HepG2 (cell line): ENCODE results near the gene THRA. TPM values are rescaled to one million over a fixed set of nuclear protein-coding genes. Genes with fewer than 3 reads are reported as not detected.

ENCODE experiments used
- CENPX ChIP-seq: sonication (generic); formaldehyde crosslinking; IDR thresholded peaks from 2 replicates; pipeline ENCODE4 v1.9.0; 2021; ENCODE audit warnings: mild to moderate bottlenecking, missing genetic modification reagents, moderate library complexity
- GATAD2A ChIP-seq: IDR thresholded peaks from 2 replicates; pipeline ENCODE4 v1.6.1; 2016
- ISX ChIP-seq: sonication (generic); formaldehyde crosslinking; conservative IDR thresholded peaks from 2 replicates; pipeline ENCODE4 v1.5.0; 2020; ENCODE audit warnings: missing genetic modification reagents
- RFX1 ChIP-seq: fragments of 450-650 bp; IDR thresholded peaks from 2 replicates; pipeline ENCODE4 v1.6.1; 2017
- SMAD9 ChIP-seq: sonication (generic); formaldehyde crosslinking; IDR thresholded peaks from 2 replicates; pipeline ENCODE4 v1.5.1; 2020; ENCODE audit warnings: mild to moderate bottlenecking, missing genetic modification reagents
- SMARCC2 ChIP-seq: fragments of 450-650 bp; IDR thresholded peaks from 2 replicates; pipeline ENCODE4 v1.6.1; 2017; ENCODE audit warnings: antibody characterized with exemption, mild to moderate bottlenecking
- WIZ ChIP-seq: sonication (generic); formaldehyde crosslinking; IDR thresholded peaks from 2 replicates; pipeline ENCODE4 v1.5.1; 2020; ENCODE audit warnings: mild to moderate bottlenecking, missing genetic modification reagents
- ZBTB21 ChIP-seq: sonication (generic); formaldehyde crosslinking; IDR thresholded peaks from 2 replicates; pipeline ENCODE4 v1.4.0; 2020; ENCODE audit warnings: missing genetic modification reagents
- ZNF367 ChIP-seq: sonication (generic); formaldehyde crosslinking; IDR thresholded peaks from 2 replicates; pipeline ENCODE4 v1.4.0; 2020; ENCODE audit warnings: missing genetic modification reagents, borderline replicate concordance
- ZNF615 ChIP-seq: sonication (generic); formaldehyde crosslinking; IDR thresholded peaks from 2 replicates; pipeline ENCODE4 v1.5.0; 2020; ENCODE audit warnings: mild to moderate bottlenecking, missing genetic modification reagents, borderline replicate concordance
- polyA plus RNA-seq, 8 experiments: library from polyadenylated mRNA; depleted of rRNA in 3 of 8; stranded (reverse) in 7 of 8; unstranded in 1 of 8; fragments of >200 nt; fragmentation: Illumina TruSeq in 4 of 8; extraction: Trizol in 4 of 8; gene quantifications; 2 replicates each; pipeline versions ENCODE4 v1.2.1 to v1.2.3, GENCODE V29; 2011 to 2016; ENCODE audit warnings: low read depth in 4 of 8, missing spikeins in 1 of 8, mixed read lengths in 1 of 8; ENCODE audit not compliant: insufficient read depth in 1 of 8
- total RNA-seq, 5 experiments: library from RNA; depleted of rRNA; stranded (reverse); fragments of >200 nt; fragmentation: Illumina TruSeq; extraction: Trizol; gene quantifications; 2 replicates each; pipeline ENCODE4 v1.2.3, GENCODE V29; 2016; ENCODE audit warnings: low read depth in 1 of 5
- TF ChIP-seq, protein P1 (sequence below): sonication (generic); formaldehyde crosslinking; IDR thresholded peaks from 2 replicates; pipeline ENCODE4 v1.9.0; 2021; ENCODE audit warnings: missing genetic modification reagents, mild to moderate bottlenecking, borderline replicate concordance
- TF ChIP-seq, protein P2 (sequence below): sonication (generic); formaldehyde crosslinking; IDR thresholded peaks from 2 replicates; pipeline ENCODE4; 2020; ENCODE audit warnings: missing genetic modification reagents, mild to moderate bottlenecking, borderline replicate concordance
- TF ChIP-seq, protein P3 (sequence below): IDR thresholded peaks from 2 replicates; pipeline ENCODE4 v1.6.1; 2016; ENCODE audit warnings: missing compliant biosample characterization, missing genetic modification reagents, borderline replicate concordance
- TF ChIP-seq, protein P4 (sequence below): sonication (generic); formaldehyde crosslinking; IDR thresholded peaks from 2 replicates; pipeline ENCODE4 v1.8.0; 2023; ENCODE audit warnings: mild to moderate bottlenecking, missing genetic modification reagents
- TF ChIP-seq, protein P5 (sequence below): IDR thresholded peaks from 2 replicates; pipeline ENCODE4 v1.4.0; 2020; ENCODE audit warnings: mild to moderate bottlenecking, missing genetic modification reagents
- TF ChIP-seq, protein P6 (sequence below): IDR thresholded peaks from 2 replicates; pipeline ENCODE4 v1.6.1; 2016; ENCODE audit warnings: missing compliant biosample characterization, missing genetic modification reagents, borderline replicate concordance

The THRA gene
- total and polyA plus RNA-seq, 2 of the 13 experiments (the other 11 are each of a cell fraction or from before 2014, with no cell fraction given): 8.0 to 9.9 TPM

DNA sequence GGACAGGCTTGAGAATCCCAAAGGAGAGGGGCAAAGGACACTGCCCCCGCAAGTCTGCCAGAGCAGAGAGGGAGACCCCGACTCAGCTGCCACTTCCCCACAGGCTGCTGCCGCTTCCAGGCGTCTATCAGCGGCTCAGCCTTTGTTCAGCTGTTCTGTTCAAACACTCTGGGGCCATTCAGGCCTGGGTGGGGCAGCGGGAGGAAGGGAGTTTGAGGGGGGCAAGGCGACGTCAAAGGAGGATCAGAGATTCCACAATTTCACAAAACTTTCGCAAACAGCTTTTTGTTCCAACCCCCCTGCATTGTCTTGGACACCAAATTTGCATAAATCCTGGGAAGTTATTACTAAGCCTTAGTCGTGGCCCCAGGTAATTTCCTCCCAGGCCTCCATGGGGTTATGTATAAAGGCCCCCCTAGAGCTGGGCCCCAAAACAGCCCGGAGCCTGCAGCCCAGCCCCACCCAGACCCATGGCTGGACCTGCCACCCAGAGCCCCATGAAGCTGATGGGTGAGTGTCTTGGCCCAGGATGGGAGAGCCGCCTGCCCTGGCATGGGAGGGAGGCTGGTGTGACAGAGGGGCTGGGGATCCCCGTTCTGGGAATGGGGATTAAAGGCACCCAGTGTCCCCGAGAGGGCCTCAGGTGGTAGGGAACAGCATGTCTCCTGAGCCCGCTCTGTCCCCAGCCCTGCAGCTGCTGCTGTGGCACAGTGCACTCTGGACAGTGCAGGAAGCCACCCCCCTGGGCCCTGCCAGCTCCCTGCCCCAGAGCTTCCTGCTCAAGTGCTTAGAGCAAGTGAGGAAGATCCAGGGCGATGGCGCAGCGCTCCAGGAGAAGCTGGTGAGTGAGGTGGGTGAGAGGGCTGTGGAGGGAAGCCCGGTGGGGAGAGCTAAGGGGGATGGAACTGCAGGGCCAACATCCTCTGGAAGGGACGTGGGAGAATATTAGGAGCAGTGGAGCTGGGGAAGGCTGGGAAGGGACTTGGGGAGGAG is 47.5 kb upstream of the THRA start, which contains the start of gene CSF3 (continued):
- TF ChIP-seq, protein P1, sequence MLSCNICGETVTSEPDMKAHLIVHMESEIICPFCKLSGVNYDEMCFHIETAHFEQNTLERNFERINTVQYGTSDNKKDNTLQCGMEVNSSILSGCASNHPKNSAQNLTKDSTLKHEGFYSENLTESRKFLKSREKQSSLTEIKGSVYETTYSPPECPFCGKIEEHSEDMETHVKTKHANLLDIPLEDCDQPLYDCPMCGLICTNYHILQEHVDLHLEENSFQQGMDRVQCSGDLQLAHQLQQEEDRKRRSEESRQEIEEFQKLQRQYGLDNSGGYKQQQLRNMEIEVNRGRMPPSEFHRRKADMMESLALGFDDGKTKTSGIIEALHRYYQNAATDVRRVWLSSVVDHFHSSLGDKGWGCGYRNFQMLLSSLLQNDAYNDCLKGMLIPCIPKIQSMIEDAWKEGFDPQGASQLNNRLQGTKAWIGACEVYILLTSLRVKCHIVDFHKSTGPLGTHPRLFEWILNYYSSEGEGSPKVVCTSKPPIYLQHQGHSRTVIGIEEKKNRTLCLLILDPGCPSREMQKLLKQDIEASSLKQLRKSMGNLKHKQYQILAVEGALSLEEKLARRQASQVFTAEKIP: no peak
- TF ChIP-seq GATAD2A (no peak; the same call in 1 of the 2 replicates), ZNF615 (CRISPR knock-in tag) (no peak), SMARCC2 (no peak), ZBTB21 (CRISPR knock-in tag) (no peak), RFX1 (no peak), ISX (CRISPR knock-in tag) (no peak), SMAD9 (CRISPR knock-in tag) (no peak), CENPX (CRISPR knock-in tag) (no peak), ZNF367 (CRISPR knock-in tag) (no peak), WIZ (CRISPR knock-in tag) (no peak)
- TF ChIP-seq, protein P2, sequence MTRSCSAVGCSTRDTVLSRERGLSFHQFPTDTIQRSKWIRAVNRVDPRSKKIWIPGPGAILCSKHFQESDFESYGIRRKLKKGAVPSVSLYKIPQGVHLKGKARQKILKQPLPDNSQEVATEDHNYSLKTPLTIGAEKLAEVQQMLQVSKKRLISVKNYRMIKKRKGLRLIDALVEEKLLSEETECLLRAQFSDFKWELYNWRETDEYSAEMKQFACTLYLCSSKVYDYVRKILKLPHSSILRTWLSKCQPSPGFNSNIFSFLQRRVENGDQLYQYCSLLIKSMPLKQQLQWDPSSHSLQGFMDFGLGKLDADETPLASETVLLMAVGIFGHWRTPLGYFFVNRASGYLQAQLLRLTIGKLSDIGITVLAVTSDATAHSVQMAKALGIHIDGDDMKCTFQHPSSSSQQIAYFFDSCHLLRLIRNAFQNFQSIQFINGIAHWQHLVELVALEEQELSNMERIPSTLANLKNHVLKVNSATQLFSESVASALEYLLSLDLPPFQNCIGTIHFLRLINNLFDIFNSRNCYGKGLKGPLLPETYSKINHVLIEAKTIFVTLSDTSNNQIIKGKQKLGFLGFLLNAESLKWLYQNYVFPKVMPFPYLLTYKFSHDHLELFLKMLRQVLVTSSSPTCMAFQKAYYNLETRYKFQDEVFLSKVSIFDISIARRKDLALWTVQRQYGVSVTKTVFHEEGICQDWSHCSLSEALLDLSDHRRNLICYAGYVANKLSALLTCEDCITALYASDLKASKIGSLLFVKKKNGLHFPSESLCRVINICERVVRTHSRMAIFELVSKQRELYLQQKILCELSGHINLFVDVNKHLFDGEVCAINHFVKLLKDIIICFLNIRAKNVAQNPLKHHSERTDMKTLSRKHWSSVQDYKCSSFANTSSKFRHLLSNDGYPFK (CRISPR knock-in tag): no peak
- TF ChIP-seq, protein P3, sequence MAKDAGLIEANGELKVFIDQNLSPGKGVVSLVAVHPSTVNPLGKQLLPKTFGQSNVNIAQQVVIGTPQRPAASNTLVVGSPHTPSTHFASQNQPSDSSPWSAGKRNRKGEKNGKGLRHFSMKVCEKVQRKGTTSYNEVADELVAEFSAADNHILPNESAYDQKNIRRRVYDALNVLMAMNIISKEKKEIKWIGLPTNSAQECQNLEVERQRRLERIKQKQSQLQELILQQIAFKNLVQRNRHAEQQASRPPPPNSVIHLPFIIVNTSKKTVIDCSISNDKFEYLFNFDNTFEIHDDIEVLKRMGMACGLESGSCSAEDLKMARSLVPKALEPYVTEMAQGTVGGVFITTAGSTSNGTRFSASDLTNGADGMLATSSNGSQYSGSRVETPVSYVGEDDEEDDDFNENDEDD: no peak
- TF ChIP-seq, protein P4, sequence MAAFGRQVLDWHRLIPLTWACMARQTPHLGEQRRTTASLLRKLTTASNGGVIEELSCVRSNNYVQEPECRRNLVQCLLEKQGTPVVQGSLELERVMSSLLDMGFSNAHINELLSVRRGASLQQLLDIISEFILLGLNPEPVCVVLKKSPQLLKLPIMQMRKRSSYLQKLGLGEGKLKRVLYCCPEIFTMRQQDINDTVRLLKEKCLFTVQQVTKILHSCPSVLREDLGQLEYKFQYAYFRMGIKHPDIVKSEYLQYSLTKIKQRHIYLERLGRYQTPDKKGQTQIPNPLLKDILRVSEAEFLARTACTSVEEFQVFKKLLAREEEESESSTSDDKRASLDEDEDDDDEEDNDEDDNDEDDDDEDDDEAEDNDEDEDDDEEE (CRISPR knock-in tag): 0 out of 2 replicates have a peak, but pooled peaks have one; percentile 66
- TF ChIP-seq, protein P5, sequence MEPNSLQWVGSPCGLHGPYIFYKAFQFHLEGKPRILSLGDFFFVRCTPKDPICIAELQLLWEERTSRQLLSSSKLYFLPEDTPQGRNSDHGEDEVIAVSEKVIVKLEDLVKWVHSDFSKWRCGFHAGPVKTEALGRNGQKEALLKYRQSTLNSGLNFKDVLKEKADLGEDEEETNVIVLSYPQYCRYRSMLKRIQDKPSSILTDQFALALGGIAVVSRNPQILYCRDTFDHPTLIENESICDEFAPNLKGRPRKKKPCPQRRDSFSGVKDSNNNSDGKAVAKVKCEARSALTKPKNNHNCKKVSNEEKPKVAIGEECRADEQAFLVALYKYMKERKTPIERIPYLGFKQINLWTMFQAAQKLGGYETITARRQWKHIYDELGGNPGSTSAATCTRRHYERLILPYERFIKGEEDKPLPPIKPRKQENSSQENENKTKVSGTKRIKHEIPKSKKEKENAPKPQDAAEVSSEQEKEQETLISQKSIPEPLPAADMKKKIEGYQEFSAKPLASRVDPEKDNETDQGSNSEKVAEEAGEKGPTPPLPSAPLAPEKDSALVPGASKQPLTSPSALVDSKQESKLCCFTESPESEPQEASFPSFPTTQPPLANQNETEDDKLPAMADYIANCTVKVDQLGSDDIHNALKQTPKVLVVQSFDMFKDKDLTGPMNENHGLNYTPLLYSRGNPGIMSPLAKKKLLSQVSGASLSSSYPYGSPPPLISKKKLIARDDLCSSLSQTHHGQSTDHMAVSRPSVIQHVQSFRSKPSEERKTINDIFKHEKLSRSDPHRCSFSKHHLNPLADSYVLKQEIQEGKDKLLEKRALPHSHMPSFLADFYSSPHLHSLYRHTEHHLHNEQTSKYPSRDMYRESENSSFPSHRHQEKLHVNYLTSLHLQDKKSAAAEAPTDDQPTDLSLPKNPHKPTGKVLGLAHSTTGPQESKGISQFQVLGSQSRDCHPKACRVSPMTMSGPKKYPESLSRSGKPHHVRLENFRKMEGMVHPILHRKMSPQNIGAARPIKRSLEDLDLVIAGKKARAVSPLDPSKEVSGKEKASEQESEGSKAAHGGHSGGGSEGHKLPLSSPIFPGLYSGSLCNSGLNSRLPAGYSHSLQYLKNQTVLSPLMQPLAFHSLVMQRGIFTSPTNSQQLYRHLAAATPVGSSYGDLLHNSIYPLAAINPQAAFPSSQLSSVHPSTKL (CRISPR knock-in tag): no peak
- TF ChIP-seq, protein P6, sequence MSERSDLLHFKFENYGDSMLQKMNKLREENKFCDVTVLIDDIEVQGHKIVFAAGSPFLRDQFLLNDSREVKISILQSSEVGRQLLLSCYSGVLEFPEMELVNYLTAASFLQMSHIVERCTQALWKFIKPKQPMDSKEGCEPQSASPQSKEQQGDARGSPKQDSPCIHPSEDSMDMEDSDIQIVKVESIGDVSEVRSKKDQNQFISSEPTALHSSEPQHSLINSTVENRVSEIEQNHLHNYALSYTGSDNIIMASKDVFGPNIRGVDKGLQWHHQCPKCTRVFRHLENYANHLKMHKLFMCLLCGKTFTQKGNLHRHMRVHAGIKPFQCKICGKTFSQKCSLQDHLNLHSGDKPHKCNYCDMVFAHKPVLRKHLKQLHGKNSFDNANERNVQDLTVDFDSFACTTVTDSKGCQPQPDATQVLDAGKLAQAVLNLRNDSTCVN: no peak
